ENCODE results near the gene FAHD2B. TPM values are rescaled to one million over a fixed set of nuclear protein-coding genes. Genes with fewer than 3 reads are reported as not detected.

Gene FAHD2B
- total and polyA plus RNA-seq, 2 of the 13 experiments (the other 11 are each of a cell fraction or from before 2014, with no cell fraction given), result 6.4 to 6.7 TPM

DNA sequence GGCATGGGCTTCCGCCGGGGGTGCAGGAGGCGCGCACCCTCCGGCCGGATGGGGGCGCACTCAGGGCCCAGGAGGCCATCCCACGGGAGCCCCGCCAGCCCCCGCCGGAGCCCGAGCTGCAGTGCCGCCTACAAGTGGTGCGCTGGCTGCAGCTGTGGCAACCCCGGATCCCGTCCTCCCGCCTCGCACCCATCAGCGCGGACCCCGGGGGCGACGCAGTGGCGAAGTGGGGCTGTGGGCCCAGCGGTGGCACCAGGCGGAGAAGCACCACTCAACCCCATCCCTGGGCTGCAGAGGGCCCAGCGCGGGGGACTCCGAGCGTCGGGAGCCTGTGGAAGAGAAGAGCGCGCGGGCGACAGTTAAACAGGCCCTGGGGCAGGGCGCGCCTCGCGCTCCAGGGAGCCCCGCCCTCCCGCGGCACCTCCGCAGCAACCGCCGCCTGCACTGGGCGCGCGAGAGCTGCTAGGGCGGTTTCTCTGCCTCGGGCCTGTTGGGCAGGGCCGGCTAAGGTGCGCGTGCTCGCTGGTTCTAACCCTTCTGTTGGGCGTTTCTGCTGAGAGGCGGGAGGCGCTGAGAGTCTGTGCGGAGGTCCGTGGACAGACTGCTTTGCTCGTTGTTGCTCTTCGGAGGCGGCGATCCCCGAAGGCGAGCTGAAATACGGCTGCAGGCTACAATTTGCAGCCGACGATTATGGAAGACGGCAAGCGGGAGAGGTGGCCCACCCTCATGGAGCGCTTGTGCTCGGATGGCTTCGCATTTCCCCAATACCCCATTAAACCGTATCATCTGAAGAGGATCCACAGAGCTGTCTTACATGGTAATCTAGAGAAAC is 18.6 kb upstream of the FAHD2B start, which contains the start of gene ANKRD36 (continued):
- TF ChIP-seq, protein P1, sequence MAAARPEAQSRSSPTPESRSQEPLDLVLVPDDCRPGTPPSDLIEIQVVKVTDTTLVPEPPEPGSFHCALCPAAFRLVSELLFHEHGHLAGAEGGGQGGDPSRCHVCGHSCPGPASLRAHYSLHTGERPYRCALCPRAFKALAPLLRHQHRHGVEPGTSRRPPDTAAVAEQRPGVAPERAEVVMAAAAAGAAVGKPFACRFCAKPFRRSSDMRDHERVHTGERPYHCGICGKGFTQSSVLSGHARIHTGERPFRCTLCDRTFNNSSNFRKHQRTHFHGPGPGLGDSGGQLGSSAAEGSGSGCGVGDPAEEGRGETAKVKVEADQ (CRISPR knock-in tag; IDR thresholded peaks at IDR 0.05; ENCODE audit: borderline replicate concordance), result peak; percentile 81
- TF ChIP-seq RAD21 (CRISPR knock-in tag; IDR thresholded peaks at IDR 0.05) (peak; percentile 37), RBM39 (IDR thresholded peaks at IDR 0.05; ENCODE audit: low read depth, low read length, poor library complexity, severe bottlenecking) (peak; percentile 83), ZNF225 (CRISPR knock-in tag; IDR thresholded peaks at IDR 0.05) (peak; percentile 50; the same call in 1 of the 2 replicates), REL (CRISPR knock-in tag; conservative IDR thresholded peaks at IDR 0.05) (peak; percentile 83; the same call in 1 of the 2 replicates), ZNF850 (CRISPR knock-in tag; conservative IDR thresholded peaks at IDR 0.05) (0 out of 2 replicates have a peak, but pooled peaks have one; percentile 77), MED8 (CRISPR knock-in tag; IDR thresholded peaks at IDR 0.05; ENCODE audit: insufficient replicate concordance) (peak; percentile 81), SP5 (CRISPR knock-in tag; IDR thresholded peaks at IDR 0.05; ENCODE audit: borderline replicate concordance, low read depth) (0 out of 2 replicates have a peak, but pooled peaks have one; percentile 19), THAP11 (CRISPR knock-in tag; IDR thresholded peaks at IDR 0.05) (peak; percentile 63), ZNF331 (CRISPR knock-in tag; IDR thresholded peaks at IDR 0.05) (peak; percentile 45; the same call in 1 of the 2 replicates), FOXA3 (CRISPR knock-in tag; IDR thresholded peaks at IDR 0.05) (peak; percentile 3; the same call in 1 of the 2 replicates), ZNF747 (CRISPR knock-in tag; IDR thresholded peaks at IDR 0.05; ENCODE audit: borderline replicate concordance) (peak; percentile 82; the same call in 1 of the 2 replicates), PRMT3 (CRISPR knock-in tag; IDR thresholded peaks at IDR 0.05; ENCODE audit: borderline replicate concordance, low read depth) (0 out of 2 replicates have a peak, but pooled peaks have one; percentile 57)
- TF ChIP-seq, protein P2, sequence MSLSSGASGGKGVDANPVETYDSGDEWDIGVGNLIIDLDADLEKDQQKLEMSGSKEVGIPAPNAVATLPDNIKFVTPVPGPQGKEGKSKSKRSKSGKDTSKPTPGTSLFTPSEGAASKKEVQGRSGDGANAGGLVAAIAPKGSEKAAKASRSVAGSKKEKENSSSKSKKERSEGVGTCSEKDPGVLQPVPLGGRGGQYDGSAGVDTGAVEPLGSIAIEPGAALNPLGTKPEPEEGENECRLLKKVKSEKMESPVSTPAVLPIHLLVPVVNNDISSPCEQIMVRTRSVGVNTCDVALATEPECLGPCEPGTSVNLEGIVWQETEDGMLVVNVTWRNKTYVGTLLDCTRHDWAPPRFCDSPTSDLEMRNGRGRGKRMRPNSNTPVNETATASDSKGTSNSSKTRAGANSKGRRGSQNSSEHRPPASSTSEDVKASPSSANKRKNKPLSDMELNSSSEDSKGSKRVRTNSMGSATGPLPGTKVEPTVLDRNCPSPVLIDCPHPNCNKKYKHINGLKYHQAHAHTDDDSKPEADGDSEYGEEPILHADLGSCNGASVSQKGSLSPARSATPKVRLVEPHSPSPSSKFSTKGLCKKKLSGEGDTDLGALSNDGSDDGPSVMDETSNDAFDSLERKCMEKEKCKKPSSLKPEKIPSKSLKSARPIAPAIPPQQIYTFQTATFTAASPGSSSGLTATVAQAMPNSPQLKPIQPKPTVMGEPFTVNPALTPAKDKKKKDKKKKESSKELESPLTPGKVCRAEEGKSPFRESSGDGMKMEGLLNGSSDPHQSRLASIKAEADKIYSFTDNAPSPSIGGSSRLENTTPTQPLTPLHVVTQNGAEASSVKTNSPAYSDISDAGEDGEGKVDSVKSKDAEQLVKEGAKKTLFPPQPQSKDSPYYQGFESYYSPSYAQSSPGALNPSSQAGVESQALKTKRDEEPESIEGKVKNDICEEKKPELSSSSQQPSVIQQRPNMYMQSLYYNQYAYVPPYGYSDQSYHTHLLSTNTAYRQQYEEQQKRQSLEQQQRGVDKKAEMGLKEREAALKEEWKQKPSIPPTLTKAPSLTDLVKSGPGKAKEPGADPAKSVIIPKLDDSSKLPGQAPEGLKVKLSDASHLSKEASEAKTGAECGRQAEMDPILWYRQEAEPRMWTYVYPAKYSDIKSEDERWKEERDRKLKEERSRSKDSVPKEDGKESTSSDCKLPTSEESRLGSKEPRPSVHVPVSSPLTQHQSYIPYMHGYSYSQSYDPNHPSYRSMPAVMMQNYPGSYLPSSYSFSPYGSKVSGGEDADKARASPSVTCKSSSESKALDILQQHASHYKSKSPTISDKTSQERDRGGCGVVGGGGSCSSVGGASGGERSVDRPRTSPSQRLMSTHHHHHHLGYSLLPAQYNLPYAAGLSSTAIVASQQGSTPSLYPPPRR (CRISPR knock-in tag; IDR thresholded peaks at IDR 0.05; ENCODE audit: borderline replicate concordance), result peak; percentile 54
- TF ChIP-seq, protein P3, sequence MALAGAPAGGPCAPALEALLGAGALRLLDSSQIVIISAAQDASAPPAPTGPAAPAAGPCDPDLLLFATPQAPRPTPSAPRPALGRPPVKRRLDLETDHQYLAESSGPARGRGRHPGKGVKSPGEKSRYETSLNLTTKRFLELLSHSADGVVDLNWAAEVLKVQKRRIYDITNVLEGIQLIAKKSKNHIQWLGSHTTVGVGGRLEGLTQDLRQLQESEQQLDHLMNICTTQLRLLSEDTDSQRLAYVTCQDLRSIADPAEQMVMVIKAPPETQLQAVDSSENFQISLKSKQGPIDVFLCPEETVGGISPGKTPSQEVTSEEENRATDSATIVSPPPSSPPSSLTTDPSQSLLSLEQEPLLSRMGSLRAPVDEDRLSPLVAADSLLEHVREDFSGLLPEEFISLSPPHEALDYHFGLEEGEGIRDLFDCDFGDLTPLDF (CRISPR knock-in tag; IDR thresholded peaks at IDR 0.05), result peak; percentile 87; the same call in 1 of the 2 replicates
- TF ChIP-seq, protein P4, sequence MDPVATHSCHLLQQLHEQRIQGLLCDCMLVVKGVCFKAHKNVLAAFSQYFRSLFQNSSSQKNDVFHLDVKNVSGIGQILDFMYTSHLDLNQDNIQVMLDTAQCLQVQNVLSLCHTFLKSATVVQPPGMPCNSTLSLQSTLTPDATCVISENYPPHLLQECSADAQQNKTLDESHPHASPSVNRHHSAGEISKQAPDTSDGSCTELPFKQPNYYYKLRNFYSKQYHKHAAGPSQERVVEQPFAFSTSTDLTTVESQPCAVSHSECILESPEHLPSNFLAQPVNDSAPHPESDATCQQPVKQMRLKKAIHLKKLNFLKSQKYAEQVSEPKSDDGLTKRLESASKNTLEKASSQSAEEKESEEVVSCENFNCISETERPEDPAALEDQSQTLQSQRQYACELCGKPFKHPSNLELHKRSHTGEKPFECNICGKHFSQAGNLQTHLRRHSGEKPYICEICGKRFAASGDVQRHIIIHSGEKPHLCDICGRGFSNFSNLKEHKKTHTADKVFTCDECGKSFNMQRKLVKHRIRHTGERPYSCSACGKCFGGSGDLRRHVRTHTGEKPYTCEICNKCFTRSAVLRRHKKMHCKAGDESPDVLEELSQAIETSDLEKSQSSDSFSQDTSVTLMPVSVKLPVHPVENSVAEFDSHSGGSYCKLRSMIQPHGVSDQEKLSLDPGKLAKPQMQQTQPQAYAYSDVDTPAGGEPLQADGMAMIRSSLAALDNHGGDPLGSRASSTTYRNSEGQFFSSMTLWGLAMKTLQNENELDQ (CRISPR knock-in tag; IDR thresholded peaks at IDR 0.05; ENCODE audit: borderline replicate concordance), result 0 out of 2 replicates have a peak, but pooled peaks have one; percentile 66
- TF ChIP-seq, protein P5, sequence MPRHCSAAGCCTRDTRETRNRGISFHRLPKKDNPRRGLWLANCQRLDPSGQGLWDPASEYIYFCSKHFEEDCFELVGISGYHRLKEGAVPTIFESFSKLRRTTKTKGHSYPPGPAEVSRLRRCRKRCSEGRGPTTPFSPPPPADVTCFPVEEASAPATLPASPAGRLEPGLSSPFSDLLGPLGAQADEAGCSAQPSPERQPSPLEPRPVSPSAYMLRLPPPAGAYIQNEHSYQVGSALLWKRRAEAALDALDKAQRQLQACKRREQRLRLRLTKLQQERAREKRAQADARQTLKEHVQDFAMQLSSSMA (CRISPR knock-in tag; IDR thresholded peaks at IDR 0.05), result peak; percentile 82

Data from HepG2 (cell line).